ENCODE measurements around the gene BPI.
"Not testable (repeated sequence)": the region's sequence is repeated elsewhere in the genome, so short reads cannot be mapped to it uniquely, and the experiment has no call there.

The BPI gene

DNA sequence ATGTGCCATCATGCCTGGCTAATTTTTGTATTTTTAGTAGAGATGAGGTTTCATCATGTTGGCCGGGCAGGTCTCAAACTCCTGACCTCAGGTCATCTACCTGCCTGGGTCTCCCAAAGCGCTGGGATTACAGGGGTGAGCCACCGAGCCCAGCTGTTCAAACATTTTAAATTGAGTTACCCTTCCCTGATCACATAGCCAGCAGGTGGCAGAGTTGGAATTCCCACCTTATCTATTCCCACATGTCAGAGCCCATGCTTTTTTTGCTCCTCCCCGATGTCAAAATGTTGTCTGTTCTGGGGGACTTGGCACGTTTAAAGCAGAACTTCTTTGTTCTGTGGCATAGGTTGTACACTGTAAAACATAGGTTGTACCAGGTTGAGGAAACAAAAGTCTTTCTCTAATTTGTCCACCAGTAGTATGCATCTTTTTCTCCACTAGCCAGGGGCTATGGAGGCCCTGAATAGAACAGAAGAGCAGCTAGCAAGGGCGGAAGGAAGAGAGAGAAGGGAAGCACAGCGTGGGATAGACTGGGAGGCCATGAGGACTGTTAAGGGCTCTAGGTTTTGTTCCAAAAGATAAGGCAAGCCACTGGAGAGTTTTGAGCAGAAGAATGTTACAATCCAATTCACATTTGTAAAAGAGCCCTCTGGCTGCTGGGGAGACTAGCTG, 35.0 kb downstream of the BPI start:
- Histone ChIP-seq H3K9me3 (peaks cover 6% of the 10 kb centered on the region; the same call in 1 of the 2 replicates), H3K36me3 (replicated peaks) (no peaks in the 10 kb centered on the region), H3K4me1 (no peaks in the 10 kb centered on the region), H3K27me3 (ENCODE audit: low read depth) (no peaks in the 10 kb centered on the region), H3K4me3 (no peak overlapping the region)
- DNase-seq (ENCODE audit: low spot score in 2 of 2) = no peak
- in situ Hi-C loops (cut with MboI; ENCODE audit: low sequenced_read_pairs) = no loop called here

DNA sequence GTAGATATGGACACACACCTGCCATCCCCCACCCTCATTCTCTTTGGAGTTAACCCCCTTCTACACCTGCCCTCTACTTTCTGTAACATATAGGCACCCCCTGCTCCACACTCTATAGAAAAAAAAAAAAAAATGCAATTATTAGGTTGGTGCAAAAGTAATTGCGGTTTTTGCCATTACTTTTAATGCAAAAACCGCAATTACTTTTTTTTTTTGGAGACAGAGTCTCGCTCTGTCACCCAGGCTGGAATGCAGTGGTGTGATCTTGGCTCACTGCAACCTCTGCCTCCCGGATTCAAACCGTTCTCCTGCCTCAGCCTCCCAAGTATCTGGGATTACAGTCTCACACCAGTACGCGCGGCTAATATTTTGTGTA, 35.6 kb downstream of the BPI start:
- in situ Hi-C loops (cut with MboI; ENCODE audit: low sequenced_read_pairs); DNase-seq (ENCODE audit: low spot score in 2 of 2); H3K27me3 ChIP-seq (ENCODE audit: low read depth): not testable (repeated sequence)

DNA sequence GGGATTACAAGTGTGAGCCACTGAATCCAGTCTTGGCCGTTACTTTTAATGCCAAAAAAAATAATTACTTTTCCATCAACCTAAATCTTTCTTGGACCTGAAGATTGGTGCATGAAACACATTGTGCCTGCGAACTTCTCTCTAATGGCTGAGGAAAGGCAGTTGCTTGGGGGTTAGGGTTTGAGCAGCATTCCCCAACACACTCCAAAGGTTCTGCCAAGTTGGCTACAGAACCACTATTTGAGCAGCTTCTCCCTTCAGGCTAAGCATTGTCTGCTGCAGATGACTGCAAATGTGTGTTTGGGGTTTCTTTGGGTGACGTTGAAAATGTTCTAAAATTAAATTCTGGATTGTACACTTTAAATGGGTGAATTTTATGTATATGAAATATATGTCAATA, 36.0 kb downstream of the BPI start:
- Histone ChIP-seq H3K9me3 (peaks cover 6% of the 10 kb centered on the region; the same call in 1 of the 2 replicates), H3K4me1 (no peaks in the 10 kb centered on the region), H3K4me3 (no peak overlapping the region), H3K36me3 (replicated peaks) (no peaks in the 10 kb centered on the region), H3K27me3 (ENCODE audit: low read depth) (no peaks in the 10 kb centered on the region)
- in situ Hi-C loops (cut with MboI; ENCODE audit: low sequenced_read_pairs) = no loop called here
- no peak for DNase-seq (ENCODE audit: low spot score in 2 of 2)

More for the DNA sequence above, 35.6 kb downstream of the BPI start:
- H3K36me3 ChIP-seq (replicated peaks); H3K9me3 ChIP-seq; H3K4me3 ChIP-seq; H3K4me1 ChIP-seq: not testable (repeated sequence)

DNA sequence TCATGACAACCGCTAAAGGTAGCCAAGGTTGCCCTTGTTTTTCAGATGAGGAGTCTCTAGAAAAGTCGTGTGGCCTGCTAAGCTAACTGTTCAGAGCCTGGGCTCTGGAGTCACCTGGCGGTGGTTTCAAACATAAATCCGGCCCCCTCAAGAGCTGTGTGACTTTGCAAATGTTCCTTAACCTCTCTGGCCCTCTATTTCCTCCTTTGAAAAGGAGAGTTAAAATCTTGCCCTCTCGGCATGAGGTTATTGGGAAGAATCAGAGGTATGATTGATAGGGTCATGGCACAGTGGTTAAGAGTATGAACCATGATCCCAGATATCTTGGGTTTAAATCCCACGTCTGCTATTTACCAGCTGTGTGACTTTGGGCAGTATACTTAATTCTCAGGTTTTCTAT, 36.7 kb downstream of the BPI start:
- in situ Hi-C loops (cut with MboI; ENCODE audit: low sequenced_read_pairs) = no loop called here
- Histone ChIP-seq H3K4me3 (no peak overlapping the region), H3K9me3 (peaks cover 6% of the 10 kb centered on the region; the same call in 1 of the 2 replicates), H3K36me3 (replicated peaks) (no peaks in the 10 kb centered on the region), H3K4me1 (no peaks in the 10 kb centered on the region), H3K27me3 (ENCODE audit: low read depth) (no peaks in the 10 kb centered on the region)
- no peak for DNase-seq (ENCODE audit: low spot score in 2 of 2)

DNA sequence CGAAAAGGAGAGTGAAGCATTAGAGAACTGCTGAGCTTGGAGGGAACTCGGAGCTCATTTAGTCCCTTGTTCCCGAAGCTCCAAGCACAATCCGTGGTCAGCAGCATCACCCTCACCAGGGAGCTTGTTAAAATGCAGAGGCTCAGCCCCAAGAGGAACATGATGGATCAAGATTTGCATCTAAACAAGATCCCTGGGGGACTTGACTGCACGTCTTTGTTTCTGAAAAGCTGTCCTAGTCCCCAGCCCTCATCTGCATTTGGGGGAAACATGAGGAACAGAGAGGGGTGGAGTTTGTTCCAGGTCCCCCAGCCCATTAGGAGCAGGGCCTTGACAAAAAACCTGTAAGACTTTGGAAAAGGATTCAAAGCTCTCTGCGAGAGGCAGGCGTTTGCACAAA, 38.3 kb downstream of the BPI start:
- DNase-seq (ENCODE audit: low spot score in 2 of 2) = peak in 1 of 2 experiments; percentile 15
- H3K27me3 ChIP-seq (ENCODE audit: low read depth) = no peaks in the 10 kb centered on the region
- no peaks in the 10 kb centered on the region for H3K4me1 ChIP-seq
- H3K36me3 ChIP-seq (replicated peaks) = no peaks in the 10 kb centered on the region
- peaks cover 6% of the 10 kb centered on the region; the same call in 1 of the 2 replicates for H3K9me3 ChIP-seq
- no peak overlapping the region for H3K4me3 ChIP-seq
- in situ Hi-C loops (cut with MboI; ENCODE audit: low sequenced_read_pairs) = no loop called here

DNA sequence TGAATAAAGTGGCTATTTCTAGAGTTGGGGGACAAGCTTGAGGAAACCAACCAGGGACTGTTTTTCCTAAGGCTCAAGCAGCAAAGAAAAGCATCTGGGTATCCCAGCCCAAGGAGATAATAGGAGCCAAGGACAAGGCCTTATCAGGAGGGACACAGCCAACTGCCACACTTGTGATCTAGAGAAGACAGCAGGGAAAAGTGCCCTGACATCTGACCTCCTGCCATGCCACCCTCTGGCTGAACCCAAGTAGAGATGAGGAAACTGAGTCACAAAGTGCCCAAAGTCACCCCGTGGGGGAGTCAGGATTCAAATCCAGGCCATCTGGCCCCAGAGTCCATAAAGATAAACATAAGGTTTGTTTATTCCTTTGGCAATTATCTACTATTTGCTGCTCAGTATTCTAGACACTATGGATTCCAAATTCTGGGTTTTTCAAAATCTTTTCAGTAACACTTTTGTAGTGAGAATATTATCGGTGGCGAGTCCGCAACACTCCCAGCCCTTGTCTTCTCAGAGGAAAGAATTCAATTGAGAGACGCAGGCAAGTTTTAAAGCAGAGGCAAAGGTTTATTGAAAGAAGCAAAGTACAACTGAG, 38.9 kb downstream of the BPI start:
- in situ Hi-C loops (cut with MboI; ENCODE audit: low sequenced_read_pairs) = no loop called here
- DNase-seq (ENCODE audit: low spot score in 2 of 2) = no peak
- Histone ChIP-seq H3K4me1 (no peaks in the 10 kb centered on the region), H3K27me3 (ENCODE audit: low read depth) (no peaks in the 10 kb centered on the region), H3K9me3 (peaks cover 4% of the 10 kb centered on the region; the same call in 1 of the 2 replicates), H3K36me3 (replicated peaks) (no peaks in the 10 kb centered on the region), H3K4me3 (no peak overlapping the region)

DNA sequence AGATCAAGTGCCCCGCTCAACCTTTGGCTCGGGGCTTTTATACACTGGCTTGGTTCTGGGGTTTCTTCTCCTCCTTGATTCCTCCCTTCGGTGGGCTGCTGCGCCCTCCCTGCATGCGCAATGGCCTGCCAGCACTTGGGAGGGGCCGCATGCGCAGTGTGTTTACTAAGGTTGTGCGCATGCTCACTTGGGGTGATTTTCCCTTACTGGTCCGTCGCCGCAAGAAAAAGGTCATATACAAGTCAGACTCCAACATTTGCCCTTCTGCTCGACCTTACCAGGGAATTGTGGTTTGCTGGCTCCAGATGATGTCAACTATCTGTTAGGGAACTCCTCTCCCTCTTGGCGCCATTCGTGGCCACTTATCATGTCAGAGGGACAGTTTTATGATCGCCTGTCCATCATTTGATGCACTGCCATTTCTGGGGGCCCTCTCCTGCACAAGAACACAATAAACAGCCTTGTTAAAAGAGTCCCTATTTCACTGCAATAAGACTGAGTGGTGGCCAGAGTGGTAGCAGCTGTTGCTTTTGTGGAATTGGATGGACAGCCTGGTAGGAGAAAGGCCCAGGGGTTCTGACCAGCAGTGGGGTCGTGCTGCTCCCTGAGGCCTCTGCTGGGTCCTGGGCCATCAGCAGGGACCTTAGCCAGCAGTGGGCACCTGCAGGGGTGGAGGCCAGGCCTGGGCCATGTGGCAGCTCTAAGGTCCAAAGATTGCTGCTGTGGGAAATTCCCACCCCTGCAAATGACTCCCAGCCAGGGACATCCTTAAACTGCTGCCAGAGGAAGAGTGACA, 39.6 kb downstream of the BPI start:
- H3K4me3 ChIP-seq = no peak overlapping the region
- in situ Hi-C loops (cut with MboI; ENCODE audit: low sequenced_read_pairs) = no loop called here

DNA sequence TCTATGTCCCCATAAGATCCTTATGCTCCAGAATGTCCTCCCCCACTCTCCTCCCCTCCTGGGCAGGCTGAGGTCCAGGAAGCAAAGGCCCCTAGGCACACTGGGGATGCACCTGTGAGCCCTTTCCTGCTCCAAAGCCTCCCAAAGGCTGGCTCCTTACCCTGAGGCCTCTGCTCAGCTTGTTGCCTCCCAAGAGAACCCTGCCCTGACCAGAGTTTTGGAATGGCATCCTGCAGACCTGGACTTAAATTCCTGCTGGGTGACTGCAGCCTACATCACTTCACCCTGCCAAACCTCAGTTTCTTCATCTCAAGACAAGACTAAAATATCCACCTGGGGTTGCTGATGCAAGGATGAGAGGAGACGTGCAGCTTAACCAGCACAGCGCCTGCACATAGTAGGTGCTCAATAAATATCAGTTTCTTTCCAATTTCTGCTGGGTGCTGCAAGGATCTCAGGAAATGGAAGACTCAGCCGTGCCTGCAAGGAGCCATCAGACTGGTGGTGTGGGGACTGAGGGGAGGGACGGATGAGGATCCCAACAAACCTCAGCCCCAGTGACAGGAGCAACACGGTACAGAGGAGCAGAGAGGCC, 40.2 kb downstream of the BPI start:
- DNase-seq (ENCODE audit: low spot score in 2 of 2) = no peak
- 0 out of 2 replicates have a peak, but pooled peaks cover 2% of the 10 kb centered on the region for H3K27me3 ChIP-seq (ENCODE audit: low read depth)
- H3K4me1 ChIP-seq = no peaks in the 10 kb centered on the region
- no peaks in the 10 kb centered on the region for H3K9me3 ChIP-seq
- no peaks in the 10 kb centered on the region for H3K36me3 ChIP-seq (replicated peaks)
- in situ Hi-C loops (cut with MboI; ENCODE audit: low sequenced_read_pairs) = no loop called here
- no peak overlapping the region for H3K4me3 ChIP-seq

More for the DNA sequence above, 39.6 kb downstream of the BPI start:
- no peaks in the 10 kb centered on the region for H3K36me3 ChIP-seq (replicated peaks)
- no peaks in the 10 kb centered on the region for H3K4me1 ChIP-seq
- no peaks in the 10 kb centered on the region for H3K27me3 ChIP-seq (ENCODE audit: low read depth)
- DNase-seq (ENCODE audit: low spot score in 2 of 2) = no peak
- H3K9me3 ChIP-seq = no peaks in the 10 kb centered on the region

DNA sequence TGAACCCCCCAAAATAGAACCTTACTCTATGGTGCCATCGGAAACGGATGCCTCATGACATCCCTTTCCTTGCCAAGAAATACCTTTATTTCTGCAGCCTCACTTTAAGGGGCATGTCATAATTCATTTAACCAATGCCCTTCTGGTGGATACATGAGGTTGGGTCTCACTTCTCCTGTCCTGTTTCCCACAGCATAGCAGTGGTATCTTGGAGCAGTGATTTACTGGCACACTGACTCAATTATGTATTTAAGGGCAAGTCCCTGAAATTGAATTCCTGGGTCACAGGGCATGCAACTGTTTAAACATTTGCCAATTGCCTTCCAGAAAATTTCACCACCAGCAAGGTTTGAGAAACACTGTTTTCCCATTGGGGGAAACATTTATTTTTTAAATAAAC, 41.7 kb downstream of the BPI start:
- no peaks in the 10 kb centered on the region for H3K9me3 ChIP-seq
- no peak for DNase-seq (ENCODE audit: low spot score in 2 of 2)
- no peaks in the 10 kb centered on the region for H3K36me3 ChIP-seq (replicated peaks)
- H3K27me3 ChIP-seq (ENCODE audit: low read depth) = 0 out of 2 replicates have a peak, but pooled peaks cover 2% of the 10 kb centered on the region
- in situ Hi-C loops (cut with MboI; ENCODE audit: low sequenced_read_pairs) = no loop called here
- H3K4me3 ChIP-seq = no peak overlapping the region
- no peaks in the 10 kb centered on the region for H3K4me1 ChIP-seq

DNA sequence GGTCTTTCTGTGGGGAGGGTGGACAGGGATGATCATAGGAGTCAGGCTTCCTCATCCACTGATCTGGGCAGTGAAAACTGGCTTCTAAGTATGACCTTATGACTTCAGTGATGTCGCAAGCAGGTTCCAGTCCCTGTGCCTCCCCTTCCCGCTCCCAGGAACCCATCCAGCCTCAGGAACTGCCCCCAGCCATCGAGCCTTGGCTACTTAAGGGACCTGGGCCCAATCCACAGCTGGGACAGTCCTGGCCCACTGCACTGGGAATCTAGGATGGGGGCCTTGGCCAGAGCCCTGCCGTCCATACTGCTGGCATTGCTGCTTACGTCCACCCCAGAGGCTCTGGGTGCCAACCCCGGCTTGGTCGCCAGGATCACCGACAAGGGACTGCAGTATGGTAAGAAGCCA, 42.3 kb downstream of the BPI start, which contains the start of gene LBP:
TSS of gene LBP (plus strand) at position 236 of the 405 bp plus-strand sequence. CDS start at position 271, 35 bp downstream.
- Histone ChIP-seq H3K36me3 (replicated peaks) (no peaks in the 10 kb centered on the region), H3K27me3 (ENCODE audit: low read depth) (0 out of 2 replicates have a peak, but pooled peaks cover 2% of the 10 kb centered on the region), H3K4me3 (no peak within 1 kb of the TSS), H3K4me1 (no peaks in the 10 kb centered on the region), H3K9me3 (no peaks in the 10 kb centered on the region)
- no peak for DNase-seq (ENCODE audit: low spot score in 2 of 2)
- in situ Hi-C loops (cut with MboI; ENCODE audit: low sequenced_read_pairs) = no loop called here

DNA sequence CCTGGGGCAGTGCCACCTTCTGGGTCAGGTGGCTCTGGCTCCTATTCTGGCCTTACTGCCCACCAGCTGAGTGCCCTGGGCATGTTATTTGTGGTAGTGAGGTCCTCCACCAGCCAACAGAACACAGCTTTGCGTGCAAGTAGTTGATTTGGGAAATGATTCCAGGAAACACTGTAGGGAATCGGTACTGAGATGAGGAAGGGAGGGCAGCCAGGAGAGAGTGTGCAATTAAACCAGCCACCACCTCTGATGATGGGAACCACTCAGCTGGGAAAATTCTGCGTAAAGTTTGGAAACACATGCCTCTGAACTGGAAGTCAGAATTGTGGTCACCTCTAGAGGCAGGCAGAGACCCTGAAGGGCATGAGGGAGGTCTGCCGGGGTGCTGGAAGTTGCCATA, 42.8 kb downstream of the BPI start:
- no peak overlapping the region for H3K4me3 ChIP-seq
- no peaks in the 10 kb centered on the region for H3K36me3 ChIP-seq (replicated peaks)
- no peaks in the 10 kb centered on the region for H3K9me3 ChIP-seq
- H3K4me1 ChIP-seq = no peaks in the 10 kb centered on the region
- in situ Hi-C loops (cut with MboI; ENCODE audit: low sequenced_read_pairs) = no loop called here
- no peak for DNase-seq (ENCODE audit: low spot score in 2 of 2)
- H3K27me3 ChIP-seq (ENCODE audit: low read depth) = 0 out of 2 replicates have a peak, but pooled peaks cover 2% of the 10 kb centered on the region

DNA sequence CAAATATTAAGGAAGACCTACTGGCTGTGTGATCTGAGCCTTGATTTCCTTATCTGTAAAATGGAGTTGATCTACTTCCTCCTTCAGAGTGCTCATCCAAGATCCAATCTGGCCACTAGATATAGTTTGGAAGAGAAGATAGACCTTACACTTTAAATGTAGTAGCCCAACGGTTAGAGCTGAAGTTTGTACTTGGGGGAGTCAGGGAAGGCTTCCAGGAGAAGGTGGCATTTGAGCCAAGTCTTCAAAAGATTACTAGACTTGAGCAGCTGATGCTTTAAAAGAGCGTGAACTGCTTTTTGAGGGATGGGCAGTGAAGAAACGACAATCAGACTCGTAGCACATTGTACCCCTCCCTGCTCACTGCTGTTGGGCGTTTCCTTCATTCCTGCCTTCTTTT, 45.9 kb downstream of the BPI start:
- Histone ChIP-seq H3K4me1 (no peaks in the 10 kb centered on the region), H3K4me3 (no peak overlapping the region), H3K27me3 (ENCODE audit: low read depth) (0 out of 2 replicates have a peak, but pooled peaks cover 2% of the 10 kb centered on the region), H3K36me3 (replicated peaks) (no peaks in the 10 kb centered on the region), H3K9me3 (no peaks in the 10 kb centered on the region)
- in situ Hi-C loops (cut with MboI; ENCODE audit: low sequenced_read_pairs) = no loop called here
- no peak for DNase-seq (ENCODE audit: low spot score in 2 of 2)

DNA sequence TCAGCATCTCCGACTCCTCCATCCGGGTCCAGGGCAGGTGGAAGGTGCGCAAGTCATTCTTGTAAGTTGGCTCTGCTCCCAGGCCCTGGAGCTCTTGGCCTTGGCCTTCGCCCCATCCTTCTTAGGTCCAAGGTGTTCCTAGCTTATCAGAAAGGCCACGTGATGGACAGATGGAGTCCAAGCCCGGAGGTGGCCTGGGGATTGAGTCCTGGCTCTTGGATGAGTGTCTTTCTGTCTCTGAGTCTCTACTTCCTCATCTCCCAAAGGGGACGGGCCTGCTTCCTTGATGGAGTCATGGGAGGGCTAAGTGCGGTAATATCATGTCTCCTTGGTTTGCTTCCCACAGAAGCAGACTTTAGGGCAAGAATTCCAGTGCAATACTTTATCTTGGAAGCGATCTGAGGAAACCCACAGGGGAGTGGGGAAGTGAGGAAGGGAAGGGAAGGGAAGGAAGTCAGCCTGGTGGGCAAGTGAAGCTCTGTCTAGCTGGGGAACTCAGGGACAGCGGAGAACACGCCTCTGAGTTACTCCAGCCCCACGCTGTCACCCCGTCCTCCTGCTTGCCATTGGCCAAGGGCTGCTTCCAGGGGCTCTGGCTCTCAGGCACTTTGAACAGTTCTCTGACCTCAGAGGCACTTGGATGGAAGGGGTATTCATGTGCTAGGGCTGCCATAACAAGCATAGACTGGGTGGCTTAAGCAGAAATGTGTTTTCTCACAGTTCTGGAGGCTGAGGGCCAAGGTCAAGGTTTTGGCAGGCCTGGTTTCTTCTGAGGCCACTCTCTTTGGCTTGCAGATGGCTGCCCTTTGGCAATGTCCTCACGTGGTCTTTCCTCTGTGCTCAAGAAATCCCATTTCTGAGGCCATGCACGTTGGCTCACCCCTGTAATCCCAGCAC, 47.2 kb downstream of the BPI start:
- Histone ChIP-seq H3K9me3 (no peaks in the 10 kb centered on the region), H3K4me3 (no peak overlapping the region), H3K36me3 (replicated peaks) (no peaks in the 10 kb centered on the region), H3K27me3 (ENCODE audit: low read depth) (0 out of 2 replicates have a peak, but pooled peaks cover 2% of the 10 kb centered on the region), H3K4me1 (no peaks in the 10 kb centered on the region)
- DNase-seq (ENCODE audit: low spot score in 2 of 2) = no peak
- in situ Hi-C loops (cut with MboI; ENCODE audit: low sequenced_read_pairs) = no loop called here
